Posterior cingulate gyrus (tissue), 11 donors: Measurements from ENCODE around the gene PVALB.

ENCODE experiments used
- DNase-seq, 10 donors: peaks; one replicate each; pipeline versions ENCODE4 v3.0.0 to v3.0.0-alpha.2; 2020 to 2021; ENCODE audit warnings: mixed read lengths in 3 of 10
- intact Hi-C: fragments of 100-400 bp; cut with DNase I; formaldehyde crosslinking; loops from one replicate; pipeline ENCODE4 v1.15.1; 2023

PVALB gene

GRCh38 chr22:36761553-36762240 is 55.1 kb downstream of the PVALB start:
- intact Hi-C loops: no loop called here
- peak in 3 of 10 donors; percentile 7 to 42 (median 33) for DNase-seq

- intact Hi-C loops: no loop called here
- peak in 2 of 10 donors; percentile 12 to 59 for DNase-seq
These were observed 56.0 kb downstream of the PVALB start for GRCh38 chr22:36760786-36761185.

GRCh38 chr22:36759481-36760159 is 57.2 kb downstream of the PVALB start:
- intact Hi-C loops: loop anchor here (5.0 kb wide), 1 partner anchor 212 kb away; no protein-coding TSS in a partner anchor
- peak in 3 of 10 donors; percentile 5 to 58 (median 20) for DNase-seq

- peak in 3 of 10 donors; percentile 10 to 57 (median 46) for DNase-seq
- intact Hi-C loops: loop anchor here (5.0 kb wide), 1 partner anchor 212 kb away; no protein-coding TSS in a partner anchor
These were observed 58.0 kb downstream of the PVALB start for GRCh38 chr22:36758792-36759271.

GRCh38 chr22:36757668-36758211 is 59.1 kb downstream of the PVALB start:
- intact Hi-C loops: loop anchor here (5.0 kb wide), 1 partner anchor 210 kb away; no protein-coding TSS in a partner anchor
- DNase-seq: peak; percentile 52 to 96 (median 79)

- intact Hi-C loops: loop anchor here (5.0 kb wide), 1 partner anchor 210 kb away; no protein-coding TSS in a partner anchor
- peak in 2 of 10 donors; percentile 59 to 66 for DNase-seq
These were observed 59.8 kb downstream of the PVALB start for GRCh38 chr22:36756746-36757655.

GRCh38 chr22:36756031-36756430 is 60.8 kb downstream of the PVALB start:
- intact Hi-C loops: loop anchor here (5.0 kb wide), 1 partner anchor 209 kb away; no protein-coding TSS in a partner anchor
- DNase-seq: peak in 2 of 10 donors; percentile 72 to 73

- intact Hi-C loops: loop anchor here (5.0 kb wide), 1 partner anchor 208 kb away; no protein-coding TSS in a partner anchor
- no peak for DNase-seq
These were observed 61.5 kb downstream of the PVALB start for GRCh38 chr22:36755316-36755715.

GRCh38 chr22:36754881-36755280 is 62.0 kb downstream of the PVALB start:
- intact Hi-C loops: loop anchor here (5.0 kb wide), 1 partner anchor 208 kb away; no protein-coding TSS in a partner anchor
- peak in 3 of 10 donors; percentile 44 to 60 (median 55) for DNase-seq

GRCh38 chr22:36753916-36754315 is 62.9 kb downstream of the PVALB start:
- intact Hi-C loops: no loop called here
- peak in 3 of 10 donors; percentile 50 to 73 (median 62) for DNase-seq

- intact Hi-C loops: no loop called here
These were observed 63.6 kb downstream of the PVALB start for GRCh38 chr22:36753120-36753802.

More at GRCh38 chr22:36753120-36753802, 63.6 kb downstream of the PVALB start:
- peak in 2 of 10 donors; percentile 9 to 14 for DNase-seq
